ENCODE measurements around the gene CDT1.
"Not testable (repeated sequence)": the region's sequence is repeated elsewhere in the genome, so short reads cannot be mapped to it uniquely, and the experiment has no call there.

Gene CDT1

GRCh38 chr16:88819126-88819525 is 15.5 kb downstream of the CDT1 start:
- no peaks in the 10 kb centered on the region for H3K36me3 ChIP-seq (ENCODE audit: control insufficient read depth, insufficient read depth, low read length)
- H3K9me3 ChIP-seq (ENCODE audit: control insufficient read depth, low read length), result no peaks in the 10 kb centered on the region
- no peak overlapping the region for H3K4me3 ChIP-seq (ENCODE audit: insufficient read depth, low read depth, low read length)
- 85 to 87% methylated on average over 16 of the region's 16 CpGs for WGBS, 2 experiments
- no peak overlapping the region for H3K27ac ChIP-seq (ENCODE audit: insufficient read depth, low read depth, low read length, poor library complexity, severe bottlenecking)
- no peaks in the 10 kb centered on the region for H3K4me1 ChIP-seq (ENCODE audit: control insufficient read depth, insufficient read depth, low read length)
- H3K27me3 ChIP-seq (ENCODE audit: control insufficient read depth, insufficient read depth, low read length, poor library complexity, severe bottlenecking), result no peaks in the 10 kb centered on the region

DNA sequence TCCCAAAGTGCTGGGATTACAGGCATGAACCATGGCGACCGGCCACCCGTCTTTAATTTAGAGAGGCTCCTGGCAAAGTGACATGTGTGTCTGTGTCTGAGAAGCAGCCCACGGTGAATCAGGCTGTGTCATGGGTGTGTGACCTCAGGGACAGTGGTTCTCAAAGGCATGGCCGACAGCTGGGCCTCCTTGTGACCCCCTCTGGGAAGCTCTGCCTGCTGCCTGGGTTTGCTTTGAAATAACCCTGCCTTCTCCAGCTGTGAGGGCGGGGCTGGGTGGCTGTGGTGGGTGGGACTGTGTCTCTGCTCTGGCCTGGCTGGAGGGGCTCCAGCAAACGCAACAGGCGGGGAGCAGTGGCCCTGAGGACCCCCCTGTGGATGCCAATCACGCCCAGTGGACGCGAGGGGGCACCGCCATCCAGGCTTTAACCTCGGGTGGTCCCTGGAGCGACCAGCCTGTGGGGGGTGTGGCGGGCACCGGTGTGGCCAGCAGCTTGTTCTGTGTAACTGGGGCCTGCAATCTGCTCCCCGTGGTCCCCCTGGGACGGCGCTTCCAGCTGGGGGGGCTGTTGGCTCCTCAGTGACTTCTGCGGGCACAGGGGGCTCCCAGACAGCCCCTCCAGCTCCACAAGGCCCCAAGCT is 16.9 kb downstream of the CDT1 start:
- WGBS, 2 experiments, result 86 to 88% methylated on average over 20 of the region's 20 CpGs
- Histone ChIP-seq H3K9me3 (ENCODE audit: control insufficient read depth, low read length) (no peaks in the 10 kb centered on the region), H3K36me3 (ENCODE audit: control insufficient read depth, insufficient read depth, low read length) (no peaks in the 10 kb centered on the region), H3K4me3 (ENCODE audit: insufficient read depth, low read depth, low read length) (no peak overlapping the region), H3K4me1 (ENCODE audit: control insufficient read depth, insufficient read depth, low read length) (no peaks in the 10 kb centered on the region), H3K27me3 (ENCODE audit: control insufficient read depth, insufficient read depth, low read length, poor library complexity, severe bottlenecking) (no peaks in the 10 kb centered on the region), H3K27ac (ENCODE audit: insufficient read depth, low read depth, low read length, poor library complexity, severe bottlenecking) (no peak overlapping the region)

GRCh38 chr16:88821168-88821850 is 17.7 kb downstream of the CDT1 start:
- H3K9me3 ChIP-seq (ENCODE audit: control insufficient read depth, low read length), result no peaks in the 10 kb centered on the region
- H3K4me1 ChIP-seq (ENCODE audit: control insufficient read depth, insufficient read depth, low read length), result no peaks in the 10 kb centered on the region
- H3K4me3 ChIP-seq (ENCODE audit: insufficient read depth, low read depth, low read length), result no peak overlapping the region
- H3K27ac ChIP-seq (ENCODE audit: insufficient read depth, low read depth, low read length, poor library complexity, severe bottlenecking), result no peak overlapping the region
- no peaks in the 10 kb centered on the region for H3K36me3 ChIP-seq (ENCODE audit: control insufficient read depth, insufficient read depth, low read length)
- WGBS, 2 experiments, result 88% methylated on average over 22 of the region's 22 CpGs
- H3K27me3 ChIP-seq (ENCODE audit: control insufficient read depth, insufficient read depth, low read length, poor library complexity, severe bottlenecking), result no peaks in the 10 kb centered on the region

- H3K36me3 ChIP-seq (ENCODE audit: control insufficient read depth, insufficient read depth, low read length), result no peaks in the 10 kb centered on the region
- no peaks in the 10 kb centered on the region for H3K4me1 ChIP-seq (ENCODE audit: control insufficient read depth, insufficient read depth, low read length)
- no peak overlapping the region for H3K27ac ChIP-seq (ENCODE audit: insufficient read depth, low read depth, low read length, poor library complexity, severe bottlenecking)
- H3K9me3 ChIP-seq (ENCODE audit: control insufficient read depth, low read length), result no peaks in the 10 kb centered on the region
- no peak overlapping the region for H3K4me3 ChIP-seq (ENCODE audit: insufficient read depth, low read depth, low read length)
- no peaks in the 10 kb centered on the region for H3K27me3 ChIP-seq (ENCODE audit: control insufficient read depth, insufficient read depth, low read length, poor library complexity, severe bottlenecking)
- WGBS, 2 experiments, result 94% methylated on average over 24 of the region's 24 CpGs
These were observed 18.9 kb downstream of the CDT1 start for GRCh38 chr16:88822281-88823040.

DNA sequence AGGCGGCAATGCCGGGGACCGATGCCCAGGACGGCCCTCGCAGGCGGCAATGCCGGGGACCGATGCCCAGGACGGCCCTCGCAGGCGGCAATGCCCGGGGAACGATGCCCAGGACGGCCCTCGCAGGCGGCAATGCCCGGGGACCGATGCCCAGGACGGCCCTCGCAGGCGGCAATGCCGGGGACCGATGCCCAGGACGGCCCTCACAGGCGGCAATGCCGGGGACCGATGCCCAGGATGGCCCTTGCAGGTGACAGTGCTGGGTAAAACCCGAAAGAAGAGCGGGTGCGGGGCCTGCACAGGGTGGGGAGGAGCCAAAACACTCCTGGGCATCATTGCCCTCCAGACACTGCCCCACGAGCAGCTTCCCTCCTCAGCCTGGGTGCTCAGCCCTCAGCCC is 20.1 kb downstream of the CDT1 start:
- H3K36me3 ChIP-seq (ENCODE audit: control insufficient read depth, insufficient read depth, low read length); H3K9me3 ChIP-seq (ENCODE audit: control insufficient read depth, low read length); H3K4me3 ChIP-seq (ENCODE audit: insufficient read depth, low read depth, low read length); H3K27me3 ChIP-seq (ENCODE audit: control insufficient read depth, insufficient read depth, low read length, poor library complexity, severe bottlenecking); H3K4me1 ChIP-seq (ENCODE audit: control insufficient read depth, insufficient read depth, low read length); H3K27ac ChIP-seq (ENCODE audit: insufficient read depth, low read depth, low read length, poor library complexity, severe bottlenecking): not testable (repeated sequence)
- 95% methylated on average over 30 of the region's 31 CpGs for WGBS, 2 experiments

GRCh38 chr16:88824256-88825077 is 20.9 kb downstream of the CDT1 start:
- H3K4me1 ChIP-seq (ENCODE audit: control insufficient read depth, insufficient read depth, low read length), result no peaks in the 10 kb centered on the region
- no peaks in the 10 kb centered on the region for H3K9me3 ChIP-seq (ENCODE audit: control insufficient read depth, low read length)
- no peak overlapping the region for H3K27ac ChIP-seq (ENCODE audit: insufficient read depth, low read depth, low read length, poor library complexity, severe bottlenecking)
- no peak overlapping the region for H3K4me3 ChIP-seq (ENCODE audit: insufficient read depth, low read depth, low read length)
- H3K27me3 ChIP-seq (ENCODE audit: control insufficient read depth, insufficient read depth, low read length, poor library complexity, severe bottlenecking), result no peaks in the 10 kb centered on the region
- H3K36me3 ChIP-seq (ENCODE audit: control insufficient read depth, insufficient read depth, low read length), result no peaks in the 10 kb centered on the region
- 91% methylated on average over 33 of the region's 33 CpGs for WGBS, 2 experiments

DNA sequence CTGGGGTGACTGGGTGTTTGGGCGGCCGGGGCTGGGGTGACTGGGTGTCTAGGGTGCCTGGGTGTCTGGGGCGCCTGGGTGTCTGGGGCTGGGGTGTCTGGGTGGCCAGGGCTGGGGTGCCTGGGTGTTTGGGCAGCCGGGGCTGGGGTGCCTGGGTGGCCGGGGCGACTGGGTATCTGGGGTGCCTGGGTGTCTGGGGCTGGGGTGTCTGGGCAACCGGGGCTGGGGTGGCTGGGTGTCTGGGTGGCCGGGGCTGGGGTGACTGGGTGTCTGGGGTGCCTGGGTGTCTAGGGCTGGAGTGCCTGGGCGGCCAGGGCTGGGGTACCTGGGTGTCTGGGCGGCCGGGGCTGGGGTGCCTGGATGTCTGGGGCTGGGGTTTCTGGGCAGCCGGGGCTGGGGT is 21.6 kb downstream of the CDT1 start:
- H3K4me1 ChIP-seq (ENCODE audit: control insufficient read depth, insufficient read depth, low read length), result no peaks in the 10 kb centered on the region
- WGBS, 2 experiments, result 89 to 93% methylated on average over 12 of the region's 12 CpGs
- no peaks in the 10 kb centered on the region for H3K27me3 ChIP-seq (ENCODE audit: control insufficient read depth, insufficient read depth, low read length, poor library complexity, severe bottlenecking)
- no peaks in the 10 kb centered on the region for H3K36me3 ChIP-seq (ENCODE audit: control insufficient read depth, insufficient read depth, low read length)
- no peak overlapping the region for H3K4me3 ChIP-seq (ENCODE audit: insufficient read depth, low read depth, low read length)
- no peaks in the 10 kb centered on the region for H3K9me3 ChIP-seq (ENCODE audit: control insufficient read depth, low read length)
- H3K27ac ChIP-seq (ENCODE audit: insufficient read depth, low read depth, low read length, poor library complexity, severe bottlenecking), result no peak overlapping the region

GRCh38 chr16:88826070-88826840 is 22.7 kb downstream of the CDT1 start:
- 94 to 95% methylated on average over 26 of the region's 26 CpGs for WGBS, 2 experiments

GRCh38 chr16:88827727-88828126 is 24.1 kb downstream of the CDT1 start:
- WGBS, 2 experiments, result 94 to 95% methylated on average over 21 of the region's 21 CpGs
- Histone ChIP-seq H3K27me3 (ENCODE audit: control insufficient read depth, insufficient read depth, low read length, poor library complexity, severe bottlenecking) (no peaks in the 10 kb centered on the region), H3K9me3 (ENCODE audit: control insufficient read depth, low read length) (no peaks in the 10 kb centered on the region), H3K4me3 (ENCODE audit: insufficient read depth, low read depth, low read length) (no peak overlapping the region), H3K27ac (ENCODE audit: insufficient read depth, low read depth, low read length, poor library complexity, severe bottlenecking) (no peak overlapping the region), H3K4me1 (ENCODE audit: control insufficient read depth, insufficient read depth, low read length) (no peaks in the 10 kb centered on the region), H3K36me3 (ENCODE audit: control insufficient read depth, insufficient read depth, low read length) (no peaks in the 10 kb centered on the region)

More at GRCh38 chr16:88826070-88826840, 22.7 kb downstream of the CDT1 start:
- H3K36me3 ChIP-seq (ENCODE audit: control insufficient read depth, insufficient read depth, low read length), result no peaks in the 10 kb centered on the region
- H3K27me3 ChIP-seq (ENCODE audit: control insufficient read depth, insufficient read depth, low read length, poor library complexity, severe bottlenecking), result no peaks in the 10 kb centered on the region
- no peak overlapping the region for H3K27ac ChIP-seq (ENCODE audit: insufficient read depth, low read depth, low read length, poor library complexity, severe bottlenecking)
- H3K9me3 ChIP-seq (ENCODE audit: control insufficient read depth, low read length), result no peaks in the 10 kb centered on the region
- H3K4me1 ChIP-seq (ENCODE audit: control insufficient read depth, insufficient read depth, low read length), result no peaks in the 10 kb centered on the region
- no peak overlapping the region for H3K4me3 ChIP-seq (ENCODE audit: insufficient read depth, low read depth, low read length)

Measured in ectodermal cell (in vitro differentiated cells).